Testis (tissue), 3 donors: Measurements from ENCODE around the gene IFNGR2. TPM values are rescaled to one million over a fixed set of nuclear protein-coding genes. Genes with fewer than 3 reads are reported as not detected.

Experiments used
- DNase-seq: peaks from one replicate; pipeline ENCODE4 v3.0.0-alpha.2; 2019
- H3K27ac ChIP-seq, 2 donors: fragments of 200-600 bp; sonication (generic); one replicate each; pipeline ENCODE4 v1.5.1; 2019
- H3K27me3 ChIP-seq: fragments of 200-600 bp; sonication (generic); one replicate; pipeline ENCODE4 v1.5.1; 2019
- H3K36me3 ChIP-seq: fragments of 200-600 bp; sonication (generic); one replicate; pipeline ENCODE4 v1.5.1; 2017; ENCODE audit warnings: low read depth; ENCODE audit errors: missing control alignments
- H3K4me1 ChIP-seq: fragments of 200-600 bp; sonication (generic); one replicate; pipeline ENCODE4 v1.5.1; 2019
- H3K4me3 ChIP-seq, 2 donors: fragments of 200-600 bp; sonication (generic); one replicate each; pipeline ENCODE4 v1.5.1; 2017 to 2019
- H3K9me3 ChIP-seq: fragments of 200-600 bp; sonication (generic); one replicate; pipeline ENCODE4 v1.5.1; 2017
- CTCF ChIP-seq, 3 experiments: fragments of 450-650 bp in 2 of 3; fragments of 200-600 bp in 1 of 3; sonication (generic) in 1 of 3; IDR thresholded peaks; one replicate each; pipeline ENCODE4 v1.5.1; 2016 to 2019; ENCODE audit warnings: antibody characterized with exemption in 3 of 3, mild to moderate bottlenecking in 2 of 3, moderate library complexity in 1 of 3
- POLR2A ChIP-seq: fragments of 450-650 bp; IDR thresholded peaks from one replicate; pipeline ENCODE4 v1.6.1; 2017; ENCODE audit warnings: antibody characterized with exemption, mild to moderate bottlenecking, moderate library complexity
- WGBS, 2 donors: methylation state at CpG; one replicate each; pipeline ENCODE4 v1.1.5; 2018; 5-methylcytosine and 5-hydroxymethylcytosine counted together
- intact Hi-C: fragments of 100-400 bp; cut with DNase I; formaldehyde crosslinking; loops from one replicate; pipeline ENCODE4 v1.15.1; 2023; ENCODE audit warnings: low total_unique reads
- polyA plus RNA-seq: library from polyadenylated mRNA; stranded (reverse); fragments of 350-450 nt; fragmentation: Illumina TruSeq; extraction: RNeasy Lipid Tissue Mini Kit (QIAGEN cat#74804); gene quantifications from one replicate; pipeline ENCODE4 v1.2.3, GENCODE V29; 2014; ENCODE audit warnings: low read depth, low replicate concordance; ENCODE audit not compliant: insufficient read depth
- total RNA-seq, 2 donors: library from RNA; depleted of rRNA; stranded (reverse); fragments of >200 nt; gene quantifications; one replicate each; pipeline ENCODE4 v1.2.3, GENCODE V29; 2016

The IFNGR2 gene
- total and polyA plus RNA-seq, 3 donors from 2014 or later = 87.6 to 108 (median 91.9) TPM

GRCh38 chr21:33424214-33424613 lies 21.0 kb downstream of the IFNGR2 start:
- WGBS, 2 donors = 92 to 97% methylated on average over 9 of the region's 9 CpGs
- H3K4me1 ChIP-seq = peaks cover 9% of the 10 kb centered on the region
- no peak for DNase-seq
- no peaks in the 10 kb centered on the region for H3K27me3 ChIP-seq
- no peaks in the 10 kb centered on the region for H3K9me3 ChIP-seq
- no peaks in the 10 kb centered on the region for H3K36me3 ChIP-seq
- intact Hi-C loops = no loop called here
- no peak overlapping the region for H3K4me3 ChIP-seq
- TF ChIP-seq CTCF (IDR thresholded peaks at IDR 0.05) = no peak
- no peak for TF ChIP-seq POLR2A
- no peak overlapping the region for H3K27ac ChIP-seq

- Histone ChIP-seq H3K4me3 (no peak overlapping the region), H3K36me3 (no peaks in the 10 kb centered on the region), H3K4me1 (no peaks in the 10 kb centered on the region), H3K27me3 (no peaks in the 10 kb centered on the region), H3K27ac (no peak overlapping the region), H3K9me3 (no peaks in the 10 kb centered on the region)
- WGBS, 2 donors = 81 to 93% methylated on average over 3 of the region's 3 CpGs
- intact Hi-C loops = no loop called here
- no peak for DNase-seq
- TF ChIP-seq CTCF (IDR thresholded peaks at IDR 0.05) (no peak), POLR2A (no peak)
Measured at GRCh38 chr21:33425825-33426224, 22.6 kb downstream of the IFNGR2 start.

- TF ChIP-seq CTCF (IDR thresholded peaks at IDR 0.05) (no peak), POLR2A (no peak)
- no peaks in the 10 kb centered on the region for H3K27me3 ChIP-seq
- intact Hi-C loops = no loop called here
- no peak overlapping the region for H3K4me3 ChIP-seq
- no peak overlapping the region for H3K27ac ChIP-seq
- WGBS, 2 donors = 85 to 87% methylated on average over 7 of the region's 7 CpGs
- H3K4me1 ChIP-seq = no peaks in the 10 kb centered on the region
- no peaks in the 10 kb centered on the region for H3K36me3 ChIP-seq
- H3K9me3 ChIP-seq = no peaks in the 10 kb centered on the region
- DNase-seq = no peak
Measured at GRCh38 chr21:33427051-33427450, 23.8 kb downstream of the IFNGR2 start.

- TF ChIP-seq CTCF (IDR thresholded peaks at IDR 0.05) (no peak), POLR2A (no peak)
- Histone ChIP-seq H3K27me3 (no peaks in the 10 kb centered on the region), H3K4me3 (no peak overlapping the region), H3K9me3 (no peaks in the 10 kb centered on the region), H3K36me3 (no peaks in the 10 kb centered on the region), H3K27ac (no peak overlapping the region), H3K4me1 (no peaks in the 10 kb centered on the region)
- no peak for DNase-seq
- 87 to 93% methylated on average over 8 of the region's 8 CpGs for WGBS, 2 donors
- intact Hi-C loops = no loop called here
Measured at GRCh38 chr21:33428669-33429068, 25.5 kb downstream of the IFNGR2 start.

GRCh38 chr21:33430858-33431257 lies 27.6 kb downstream of the IFNGR2 start:
- H3K27ac ChIP-seq = no peak overlapping the region
- no peak for TF ChIP-seq CTCF (IDR thresholded peaks at IDR 0.05)
- TF ChIP-seq POLR2A = no peak
- no peaks in the 10 kb centered on the region for H3K9me3 ChIP-seq
- WGBS, 2 donors = 78 to 93% methylated on average over 3 of the region's 3 CpGs
- H3K27me3 ChIP-seq = no peaks in the 10 kb centered on the region
- intact Hi-C loops = no loop called here
- H3K36me3 ChIP-seq = no peaks in the 10 kb centered on the region
- DNase-seq = no peak
- H3K4me3 ChIP-seq = no peak overlapping the region
- no peaks in the 10 kb centered on the region for H3K4me1 ChIP-seq
